Measurements from ENCODE around the gene SUFU.

- TF ChIP-seq CTCF (IDR thresholded peaks at IDR 0.05) (no peak), POLR2A (IDR thresholded peaks at IDR 0.05) (no peak)
Measured at GRCh38 chr10:102658802-102659201, 155.0 kb downstream of the SUFU start.

Data from Peyer's patch (tissue), 4 donors.